Cardiac muscle cell (in vitro differentiated cells and primary cell): ENCODE data around the gene ADAMTS2. TPM values are rescaled to one million over a fixed set of nuclear protein-coding genes. Genes with fewer than 3 reads are reported as not detected.

Experiments used
- DNase-seq, 2 donors: peaks; one replicate each; pipeline versions ENCODE4 v3.0.0 to v3.0.0-alpha.2; 2010 to 2017; ENCODE audit warnings: low read depth in 1 of 2, low spot score in 1 of 2
- H3K27ac ChIP-seq: fragments of 200-600 bp; sonication (generic); 2 replicates; pipeline ENCODE4 v1.5.1; 2016
- H3K27me3 ChIP-seq: fragments of 200-600 bp; sonication (generic); 2 replicates; pipeline ENCODE4 v1.6.0; 2016; ENCODE audit warnings: control low read depth
- H3K36me3 ChIP-seq: fragments of 200-600 bp; sonication (generic); 2 replicates; pipeline ENCODE4 v1.5.1; 2016; ENCODE audit warnings: control low read depth
- H3K4me1 ChIP-seq: fragments of 200-600 bp; sonication (generic); 2 replicates; pipeline ENCODE4 v1.8.1; 2017; ENCODE audit warnings: low read depth, mild to moderate bottlenecking, mixed run types
- H3K4me3 ChIP-seq: fragments of 200-600 bp; sonication (generic); 2 replicates; pipeline ENCODE4 v1.5.1; 2016; ENCODE audit warnings: mild to moderate bottlenecking
- H3K9me3 ChIP-seq: fragments of 200-600 bp; sonication (generic); 2 replicates; pipeline ENCODE4 v1.5.1; 2017; ENCODE audit warnings: low read depth, mild to moderate bottlenecking, control low read depth
- CTCF ChIP-seq: IDR thresholded peaks from 2 replicates; pipeline ENCODE4 v1.5.1; 2012; ENCODE audit warnings: low read depth, mild to moderate bottlenecking, low read length
- polyA plus RNA-seq: library from polyadenylated mRNA; unstranded; fragments of >200 nt; fragmentation: Nextera tagmentation; extraction: Ambion mirVana; gene quantifications from 2 replicates; pipeline ENCODE4 v1.2.1, GENCODE V29; 2016
- total RNA-seq: library from RNA; depleted of rRNA; stranded (reverse); fragments of >200 nt; gene quantifications from 2 replicates; pipeline ENCODE4 v1.2.3, GENCODE V29; 2016

The ADAMTS2 gene
- total and polyA plus RNA-seq, 2 experiments from 2014 or later, result 3.1 to 8.8 TPM

GRCh38 chr5:179120421-179120861, 224.8 kb downstream of the ADAMTS2 start:
- DNase-seq, result no peak
- Histone ChIP-seq H3K9me3 (no peaks in the 10 kb centered on the region), H3K4me1 (no peaks in the 10 kb centered on the region), H3K27ac (no peak overlapping the region), H3K36me3 (no peaks in the 10 kb centered on the region), H3K27me3 (no peaks in the 10 kb centered on the region), H3K4me3 (no peak overlapping the region)
- no peak for TF ChIP-seq CTCF

- Histone ChIP-seq H3K27ac (no peak overlapping the region), H3K9me3 (no peaks in the 10 kb centered on the region), H3K4me1 (no peaks in the 10 kb centered on the region), H3K4me3 (no peak overlapping the region), H3K27me3 (no peaks in the 10 kb centered on the region), H3K36me3 (no peaks in the 10 kb centered on the region)
- no peak for DNase-seq
- no peak for TF ChIP-seq CTCF
Measured at GRCh38 chr5:179119415-179120170, 225.7 kb downstream of the ADAMTS2 start.

GRCh38 chr5:179118756-179119414, 226.4 kb downstream of the ADAMTS2 start:
- no peak for TF ChIP-seq CTCF
- Histone ChIP-seq H3K4me1 (no peaks in the 10 kb centered on the region), H3K27ac (no peak overlapping the region), H3K9me3 (no peaks in the 10 kb centered on the region), H3K36me3 (no peaks in the 10 kb centered on the region), H3K27me3 (no peaks in the 10 kb centered on the region), H3K4me3 (no peak overlapping the region)
- no peak for DNase-seq

GRCh38 chr5:179118338-179118737, 226.9 kb downstream of the ADAMTS2 start:
- H3K9me3 ChIP-seq, result no peaks in the 10 kb centered on the region
- no peak for TF ChIP-seq CTCF

GRCh38 chr5:179115845-179116524, 229.3 kb downstream of the ADAMTS2 start:
- Histone ChIP-seq H3K9me3 (no peaks in the 10 kb centered on the region), H3K4me1 (no peaks in the 10 kb centered on the region), H3K36me3 (no peaks in the 10 kb centered on the region), H3K27ac (no peak overlapping the region), H3K27me3 (no peaks in the 10 kb centered on the region), H3K4me3 (no peak overlapping the region)
- DNase-seq, result no peak
- no peak for TF ChIP-seq CTCF

More at GRCh38 chr5:179118338-179118737, 226.9 kb downstream of the ADAMTS2 start:
- Histone ChIP-seq H3K4me3 (no peak overlapping the region), H3K27ac (no peak overlapping the region), H3K4me1 (no peaks in the 10 kb centered on the region), H3K36me3 (no peaks in the 10 kb centered on the region), H3K27me3 (no peaks in the 10 kb centered on the region)
- DNase-seq, result no peak
